Measurements from ENCODE around the gene KIRREL3.

The KIRREL3 gene

DNA sequence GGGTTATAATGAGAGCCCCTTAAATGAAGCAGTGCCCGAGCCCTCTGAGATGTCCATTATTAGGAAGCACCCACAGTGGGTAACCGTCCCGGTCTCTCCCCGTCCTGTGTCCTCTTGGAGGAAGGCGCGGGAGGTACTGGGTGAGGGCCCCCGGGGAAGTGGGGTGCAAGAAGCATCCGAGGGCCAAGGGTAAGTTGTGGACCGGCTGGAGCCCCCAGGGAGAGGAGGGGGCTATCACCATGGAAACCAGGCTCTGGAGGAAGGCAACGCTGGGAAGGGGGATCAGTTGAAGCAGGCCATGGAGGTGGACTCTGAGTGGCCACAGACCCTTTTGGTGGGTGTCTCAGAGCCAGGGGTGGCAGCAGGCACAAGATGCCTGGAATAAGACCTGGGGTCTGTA, 471.5 kb downstream of the KIRREL3 start:
- no peak for DNase-seq (ENCODE audit: low spot score)

DNA sequence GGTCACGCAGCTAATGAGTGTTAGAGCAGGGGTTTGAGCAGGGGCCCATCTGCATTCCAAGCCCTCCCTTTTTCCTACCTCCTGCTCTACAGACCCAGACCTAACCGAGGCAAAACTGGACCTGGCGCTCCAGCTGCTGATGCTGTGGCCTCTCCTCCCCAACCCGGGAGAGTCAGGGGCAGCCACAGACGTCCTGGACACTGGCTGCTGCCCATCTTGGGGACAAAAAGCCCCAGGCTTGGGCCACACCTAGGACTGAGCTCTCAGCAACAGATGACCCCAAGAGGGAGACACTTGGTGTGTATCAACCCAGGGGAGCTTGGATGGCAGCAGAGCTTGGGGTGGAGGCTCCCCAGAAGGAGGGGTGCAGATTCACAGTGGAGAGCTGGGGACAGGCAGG, 472.5 kb downstream of the KIRREL3 start:
- no peak for DNase-seq (ENCODE audit: low spot score)

DNA sequence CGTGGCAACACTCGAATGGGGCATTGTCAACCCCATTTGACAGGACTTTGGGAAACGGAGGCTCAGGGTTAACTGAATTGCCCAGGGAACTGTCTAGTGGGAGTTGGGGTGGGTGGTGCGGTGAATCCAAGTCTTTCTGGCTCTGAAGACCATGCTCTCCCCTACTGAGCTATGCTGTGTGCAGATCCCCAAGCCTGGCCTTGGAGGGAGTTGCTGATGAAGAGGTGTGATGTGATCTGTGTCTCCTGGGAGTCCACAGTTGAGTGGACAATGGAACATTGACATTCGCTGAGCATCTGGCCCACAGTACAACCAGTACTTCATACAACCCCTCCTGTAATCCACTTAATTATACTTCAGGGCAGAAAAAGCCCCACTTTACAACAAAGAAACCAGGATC, 472.9 kb downstream of the KIRREL3 start:
- no peak for DNase-seq (ENCODE audit: low spot score)

DNA sequence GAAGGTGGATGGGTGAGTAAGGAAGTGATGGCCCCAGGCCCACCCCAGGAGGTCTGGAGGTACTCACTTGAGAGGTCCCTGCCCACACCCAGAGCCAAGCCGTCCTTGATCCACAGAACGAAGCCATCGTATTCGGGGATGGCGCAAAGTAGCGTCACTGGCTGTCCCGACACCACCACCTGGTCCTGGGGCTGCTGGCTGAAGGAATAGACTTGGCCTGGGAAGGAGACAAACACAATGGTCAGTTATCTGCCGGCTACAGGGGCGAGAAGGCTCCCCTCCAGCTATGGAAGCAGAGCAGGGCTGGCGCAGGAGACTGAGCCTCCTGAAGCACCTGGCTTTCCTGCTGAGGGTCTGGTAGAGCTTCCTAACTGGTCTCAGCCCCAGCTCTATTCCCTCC, 474.1 kb downstream of the KIRREL3 start:
- DNase-seq (ENCODE audit: low spot score): no peak

DNA sequence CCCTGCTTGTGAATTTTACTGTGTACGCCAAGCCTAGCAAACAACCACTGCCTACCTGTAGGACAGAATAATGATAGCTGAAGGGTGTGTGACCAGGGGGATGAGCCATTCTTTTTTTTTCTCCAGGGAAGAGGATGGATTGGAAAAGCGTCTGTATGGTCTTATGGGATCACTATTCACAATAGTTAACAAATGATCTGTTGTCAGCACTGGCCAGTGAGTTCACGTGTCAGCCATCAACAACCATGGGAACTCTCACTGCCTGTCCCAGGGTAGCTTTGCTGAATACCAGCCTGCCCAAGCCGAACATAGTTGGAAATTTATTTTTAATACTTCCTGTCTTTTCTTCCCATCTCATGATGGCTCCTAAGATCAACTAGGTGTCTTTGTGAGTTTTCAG, 474.9 kb downstream of the KIRREL3 start:
- no peak for DNase-seq (ENCODE audit: low spot score)

DNA sequence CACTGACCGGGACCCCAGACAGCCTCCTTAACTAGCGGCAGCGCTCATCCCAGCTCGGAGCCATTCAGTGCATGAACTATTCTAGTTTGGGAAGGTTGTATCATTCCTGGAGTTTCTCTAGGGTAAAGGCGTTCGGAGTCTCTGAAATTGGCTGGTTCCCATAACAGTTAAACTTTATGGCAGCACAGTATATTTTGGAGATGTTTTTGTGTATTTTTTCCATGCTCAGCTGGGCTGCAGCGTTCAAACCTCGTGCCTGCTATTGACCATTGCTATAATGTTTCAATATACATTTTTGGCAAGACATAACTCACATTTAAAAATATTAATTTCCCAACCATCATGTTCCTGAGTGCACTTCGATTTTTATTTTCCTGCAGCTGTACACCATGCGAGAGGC, 475.4 kb downstream of the KIRREL3 start:
- no peak for DNase-seq (ENCODE audit: low spot score)

DNA sequence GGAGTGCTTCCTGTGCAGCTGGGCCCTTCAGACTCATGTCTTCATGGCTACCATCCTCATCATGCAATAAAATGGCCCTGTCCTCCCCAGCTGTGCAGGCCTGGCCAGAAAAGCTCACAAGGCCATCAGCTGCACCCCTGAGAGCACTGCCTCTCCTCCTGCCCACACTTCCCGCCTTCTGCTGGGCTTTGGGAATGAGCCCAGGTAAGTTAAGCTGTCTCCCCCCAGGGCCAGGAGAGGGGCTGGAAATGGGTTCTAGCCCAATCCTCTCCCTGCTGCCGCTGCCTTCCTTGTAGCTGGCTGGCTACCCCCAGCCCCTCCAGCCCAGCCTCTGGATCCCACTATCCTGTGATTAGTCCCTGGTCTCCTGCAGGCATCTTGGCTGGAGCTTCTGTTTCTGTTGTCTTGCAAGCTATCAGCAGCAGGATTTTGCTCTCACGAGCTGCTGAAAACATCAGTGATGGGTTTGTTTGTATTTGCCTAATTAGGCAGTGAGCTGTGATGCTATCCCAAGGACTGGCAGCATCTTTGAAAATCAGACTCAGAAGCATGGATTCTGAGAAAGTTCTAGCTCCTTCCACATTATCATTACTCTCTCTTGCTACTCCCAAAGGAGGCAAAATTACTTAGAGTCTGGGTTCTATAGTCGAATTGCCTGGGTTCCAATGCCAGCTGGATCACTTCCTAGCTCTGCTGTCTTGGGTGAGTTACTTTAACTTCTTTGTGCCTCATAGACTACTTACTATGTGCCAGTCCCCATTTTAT, 476.9 kb downstream of the KIRREL3 start:
- DNase-seq (ENCODE audit: low spot score): no peak

DNA sequence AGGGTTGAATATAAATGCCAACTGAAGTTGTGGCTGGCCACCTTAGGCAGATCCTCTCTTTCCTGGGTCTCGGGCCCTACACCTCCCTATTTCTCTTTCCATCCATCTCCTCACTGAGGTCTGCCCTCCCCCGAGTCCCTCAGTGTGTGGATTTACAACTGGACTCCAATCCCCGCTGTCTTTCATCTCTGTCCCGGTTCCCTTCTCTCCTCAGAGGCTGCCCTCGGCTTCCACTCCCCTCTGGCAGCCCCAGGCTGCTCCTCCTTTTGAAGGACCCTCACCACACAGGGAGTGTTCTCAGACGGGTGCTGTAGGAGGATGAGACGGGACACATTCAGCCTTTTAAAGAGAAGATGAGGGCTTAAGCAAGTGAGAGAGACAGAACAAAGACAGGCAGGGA, 478.0 kb downstream of the KIRREL3 start:
- DNase-seq (ENCODE audit: low spot score): no peak

DNA sequence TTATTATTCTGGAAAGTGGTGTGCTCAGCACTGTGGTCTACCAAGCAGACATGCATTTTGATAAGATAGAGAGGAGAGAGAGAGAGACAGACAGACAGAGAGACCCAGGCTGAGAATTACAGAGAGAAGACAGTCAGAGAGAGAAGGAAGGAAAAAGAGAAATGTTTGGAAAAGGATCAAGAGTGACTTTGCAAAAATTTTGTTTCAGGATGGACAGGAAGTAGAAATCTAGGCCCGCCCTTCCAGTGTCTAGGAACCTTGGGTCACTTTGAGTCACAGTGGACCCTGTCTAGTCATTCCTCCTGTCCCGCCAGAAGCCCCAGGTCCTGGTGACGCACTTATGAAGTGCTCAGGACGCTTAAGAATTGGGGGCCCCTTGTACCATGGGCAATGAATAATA, 478.4 kb downstream of the KIRREL3 start:
- DNase-seq (ENCODE audit: low spot score): no peak

DNA sequence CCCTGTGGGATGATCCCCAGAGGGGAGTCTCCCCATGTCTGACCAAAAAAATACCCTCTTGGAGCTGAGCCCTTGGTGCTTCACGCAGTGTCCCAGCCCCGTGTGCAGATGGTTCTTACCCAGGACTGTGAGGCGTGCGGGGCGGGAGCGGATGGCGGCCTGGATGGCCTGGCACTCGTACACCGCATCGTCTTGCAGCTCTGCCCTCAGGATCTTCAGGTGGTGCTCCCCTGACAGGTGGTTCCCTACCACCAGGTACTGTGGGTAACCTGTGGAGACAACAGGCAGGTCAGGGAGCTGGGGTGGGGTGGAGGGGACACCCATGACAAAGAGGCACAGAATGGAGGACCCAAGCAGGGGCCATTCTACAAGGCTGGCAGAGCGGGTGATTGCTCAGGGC, 479.4 kb downstream of the KIRREL3 start:
- DNase-seq (ENCODE audit: low spot score): no peak

DNA sequence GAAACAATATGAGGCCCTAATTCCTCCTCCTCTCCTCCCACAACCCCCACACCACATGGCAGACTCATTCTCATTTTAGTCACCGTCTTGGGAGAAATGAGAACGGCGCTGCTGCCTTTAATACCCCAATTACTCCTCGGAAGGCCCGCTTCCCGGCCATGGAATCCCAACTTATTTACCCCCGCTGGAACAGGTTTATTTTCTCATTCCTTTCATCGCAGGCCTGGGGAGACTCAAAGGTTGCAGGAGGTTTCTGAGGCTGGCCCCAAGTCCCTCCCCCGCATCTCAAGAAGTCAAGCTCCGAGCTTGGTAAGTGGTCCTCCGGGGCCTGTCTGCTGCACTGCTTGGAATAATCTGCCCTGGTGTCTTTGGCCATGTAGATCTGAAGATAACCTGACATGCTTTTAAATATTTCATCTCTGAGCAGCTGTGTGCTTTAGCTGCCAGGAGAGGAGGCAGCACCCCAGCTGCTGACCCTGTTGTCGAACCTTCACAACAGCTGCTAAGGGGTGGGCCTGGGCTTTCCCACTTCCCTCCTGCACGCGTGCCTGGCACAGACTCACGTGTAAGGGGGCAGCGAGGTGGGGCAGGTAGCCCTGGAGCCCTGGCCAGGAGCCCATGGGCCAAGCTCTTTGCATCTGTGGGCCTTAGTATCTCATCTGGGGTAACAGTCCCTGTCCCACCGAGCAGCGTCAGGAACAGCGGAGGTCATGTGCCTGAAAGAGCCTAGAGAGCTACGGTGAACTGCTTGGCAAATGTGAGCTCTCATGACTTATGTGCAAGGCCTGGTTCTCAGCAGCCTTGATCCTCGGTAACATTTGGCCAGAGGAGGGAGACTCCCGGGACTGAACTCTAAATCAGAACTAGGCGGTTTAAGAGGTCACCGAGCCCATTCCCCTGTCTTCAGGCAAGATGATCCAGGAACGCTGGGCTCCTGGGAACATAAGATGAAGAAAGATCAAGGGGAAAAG, 480.5 kb downstream of the KIRREL3 start:
- peak; percentile 84 for DNase-seq (ENCODE audit: low spot score)

DNA sequence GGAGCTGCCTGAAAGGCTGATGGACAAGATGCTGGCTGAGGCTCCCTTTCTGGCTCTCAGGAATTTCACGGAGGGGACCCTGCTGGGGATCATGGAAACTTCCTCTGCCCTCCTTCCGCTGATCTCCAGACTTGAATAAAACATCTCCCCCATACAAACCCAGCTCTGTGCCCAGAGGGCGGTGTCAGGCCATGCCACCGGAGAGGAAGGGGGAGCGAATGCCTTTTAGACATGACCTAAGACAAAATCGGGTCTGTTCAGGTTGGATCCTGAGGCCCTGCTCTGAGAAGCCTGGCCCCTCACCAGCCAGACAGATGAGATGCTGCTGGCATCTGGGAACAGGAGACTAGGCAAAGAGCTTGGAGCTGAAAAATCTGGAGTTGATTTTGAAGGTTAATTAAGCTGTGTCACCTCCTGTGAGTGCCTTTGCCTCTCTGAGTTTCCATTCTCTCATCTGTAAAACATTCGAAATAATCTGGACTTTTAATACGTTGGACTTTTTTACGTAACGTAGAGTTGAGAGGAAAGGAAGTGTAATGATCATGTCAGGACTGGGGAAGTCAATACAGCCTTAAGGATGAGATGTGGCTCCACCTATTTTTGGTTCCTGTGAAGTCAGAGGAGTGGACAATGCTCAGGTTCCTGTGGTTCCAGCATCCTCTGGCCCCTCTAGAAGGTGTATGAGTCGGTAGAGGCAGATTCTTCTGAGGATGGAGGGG, 481.4 kb downstream of the KIRREL3 start:
- no peak for DNase-seq (ENCODE audit: low spot score)

DNA sequence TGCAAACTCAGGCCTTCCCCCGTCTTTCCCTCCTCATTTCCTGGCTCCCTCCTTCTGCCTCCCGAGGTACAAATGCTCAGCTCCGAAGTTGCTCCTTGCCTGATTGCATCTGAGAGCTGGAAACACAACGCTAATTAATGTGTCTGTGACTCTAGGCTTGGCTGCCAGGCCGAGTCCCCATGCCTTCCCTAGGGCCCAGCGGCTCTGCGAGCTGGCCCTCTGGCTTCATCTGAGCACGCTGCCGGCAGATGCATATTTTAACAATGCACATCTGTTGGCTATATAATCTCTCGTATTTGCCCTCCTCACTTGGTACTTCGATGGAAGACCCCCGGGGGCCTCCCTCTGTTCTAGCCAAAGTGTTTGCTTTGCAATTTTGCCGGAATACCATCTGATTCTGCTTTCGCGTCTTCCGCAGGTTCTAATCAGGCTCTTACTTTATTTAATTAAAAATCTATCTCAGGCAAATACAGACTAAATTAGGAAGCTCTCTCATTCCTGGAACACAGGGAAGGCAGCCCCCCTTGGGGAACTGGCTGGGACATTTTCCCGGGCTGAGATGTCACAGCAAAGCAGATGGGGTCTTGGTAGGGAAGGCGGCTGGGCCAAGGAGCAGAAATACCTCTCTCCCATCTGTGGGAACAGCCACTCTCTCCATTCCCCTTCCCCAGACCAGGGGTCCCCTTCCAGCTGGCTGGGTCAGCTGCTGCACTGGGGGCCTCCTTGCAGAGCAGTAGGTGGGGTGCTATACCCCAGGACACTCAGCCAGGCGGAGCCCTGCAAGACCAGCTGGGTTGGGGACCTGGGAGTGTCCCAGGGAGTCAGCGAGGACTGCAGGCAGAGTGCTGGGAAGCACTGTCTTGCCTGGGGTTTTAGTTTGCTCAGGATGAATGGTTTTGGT, 482.2 kb downstream of the KIRREL3 start:
- peak; percentile 79 for DNase-seq (ENCODE audit: low spot score)

DNA sequence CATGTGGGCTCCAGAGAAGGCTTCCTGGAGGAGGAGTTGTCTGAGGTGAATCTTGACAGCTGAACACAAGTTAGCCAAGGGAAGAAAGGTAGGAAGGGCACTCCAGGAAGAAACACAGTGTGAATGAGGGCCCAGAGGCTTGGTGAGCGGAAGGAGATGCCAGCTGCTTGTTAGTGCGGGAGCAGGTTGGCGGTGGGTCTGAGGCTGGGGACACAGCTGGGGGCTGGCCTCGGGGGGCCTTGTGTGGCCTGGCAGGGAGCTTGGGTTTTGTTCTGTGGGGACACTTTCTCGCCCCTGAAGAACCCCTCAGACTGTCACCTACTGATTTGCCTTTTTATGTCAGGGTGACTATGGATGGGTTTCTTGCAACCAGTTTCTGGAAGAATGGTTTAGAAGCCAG, 485.1 kb downstream of the KIRREL3 start:
- no peak for DNase-seq (ENCODE audit: low spot score)

DNA sequence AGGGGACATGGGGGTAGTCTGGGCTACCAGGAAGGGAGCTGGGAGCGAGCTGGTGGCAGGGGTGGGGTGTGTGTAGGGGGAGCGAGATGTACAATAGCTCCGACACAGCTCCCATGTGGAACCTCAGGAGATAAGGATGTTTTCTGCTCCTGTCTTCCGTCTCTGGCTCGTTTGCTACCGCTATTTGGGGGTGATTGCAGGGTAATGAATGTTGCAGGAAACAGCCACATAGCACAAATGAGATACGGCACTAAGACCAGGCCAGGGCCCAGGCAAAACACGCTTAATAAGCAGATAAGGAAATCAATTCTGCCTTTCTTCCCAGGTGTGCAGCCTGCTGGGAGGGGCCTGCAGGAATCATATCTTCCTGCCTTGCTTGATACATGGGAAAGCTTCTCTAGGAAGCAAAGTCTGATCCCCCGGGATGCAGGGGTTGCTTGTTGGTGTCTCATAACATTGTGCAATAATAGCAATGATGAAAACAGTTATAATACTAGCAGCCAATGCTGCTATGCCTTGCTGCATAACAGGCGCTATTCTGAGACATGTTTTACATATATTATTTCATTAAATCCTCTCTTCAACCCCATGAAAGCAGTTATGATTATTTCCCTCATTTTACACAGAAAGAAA, 486.4 kb downstream of the KIRREL3 start:
- DNase-seq (ENCODE audit: low spot score): no peak

DNA sequence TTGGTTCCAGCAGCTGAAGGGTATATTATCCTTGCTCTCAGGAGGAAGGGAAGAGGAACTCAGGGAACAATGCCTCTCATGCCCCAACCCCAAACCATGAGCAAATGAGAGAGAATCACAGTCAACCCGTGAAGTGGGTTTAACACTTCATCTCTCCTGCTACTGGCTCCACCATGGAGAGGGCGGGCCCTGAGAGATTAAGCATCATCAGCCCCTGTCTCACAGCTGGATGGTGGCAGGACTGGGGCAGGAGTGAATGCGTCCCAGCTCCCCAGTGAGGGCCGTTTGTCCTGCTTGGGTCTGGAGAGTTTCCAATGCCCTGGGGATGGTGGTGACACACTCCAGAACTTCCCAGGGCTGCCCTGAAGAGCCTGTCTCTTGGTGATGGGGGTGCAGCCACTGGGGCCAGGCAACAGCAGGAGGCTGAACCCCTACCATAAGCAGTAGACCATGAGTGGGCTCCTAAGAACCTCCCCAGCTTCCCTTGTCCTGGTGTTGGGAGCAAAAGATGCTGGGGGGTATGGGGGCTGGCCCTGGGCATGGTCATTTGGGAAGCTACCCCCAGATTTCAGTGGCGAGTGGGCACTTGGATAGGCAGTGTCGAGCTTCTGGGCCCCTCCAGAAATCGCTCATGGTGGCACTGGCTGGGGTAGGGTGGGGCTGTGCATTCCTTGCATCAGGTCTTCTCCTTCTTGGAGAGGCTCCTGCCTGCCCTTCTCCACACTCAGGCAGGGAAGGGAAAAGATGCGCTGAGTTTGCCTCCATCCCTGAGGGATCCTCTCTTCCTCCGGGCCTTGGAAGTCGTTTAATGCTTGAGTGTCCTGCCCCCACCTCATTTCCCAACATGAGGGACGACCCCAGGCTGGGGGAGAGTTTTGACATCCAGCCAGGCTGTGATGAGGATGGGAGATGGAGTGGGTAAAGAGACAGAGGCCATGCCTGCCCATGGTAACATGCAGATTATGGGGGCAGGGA, 487.5 kb downstream of the KIRREL3 start:
- DNase-seq (ENCODE audit: low spot score): no peak

DNA sequence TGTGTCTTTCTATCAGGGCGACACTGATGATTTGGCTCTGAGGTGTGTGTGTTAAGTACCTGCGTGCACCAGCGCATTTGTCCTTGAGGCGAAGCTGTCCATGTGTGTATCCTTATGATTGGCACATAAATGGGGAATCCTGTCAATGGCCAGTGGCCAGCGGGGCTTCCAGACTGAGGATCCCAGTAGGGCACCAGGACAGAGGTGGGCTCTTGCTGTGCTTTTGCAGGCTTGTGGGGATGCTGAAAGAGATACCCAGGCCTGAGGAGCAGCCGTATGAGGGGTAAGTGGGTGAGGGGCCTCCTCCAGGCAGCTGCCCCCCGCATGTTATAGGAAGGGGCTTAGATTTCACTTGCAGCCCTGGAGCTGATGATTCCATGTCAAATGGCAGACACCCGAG, 488.3 kb downstream of the KIRREL3 start:
- no peak for DNase-seq (ENCODE audit: low spot score)

DNA sequence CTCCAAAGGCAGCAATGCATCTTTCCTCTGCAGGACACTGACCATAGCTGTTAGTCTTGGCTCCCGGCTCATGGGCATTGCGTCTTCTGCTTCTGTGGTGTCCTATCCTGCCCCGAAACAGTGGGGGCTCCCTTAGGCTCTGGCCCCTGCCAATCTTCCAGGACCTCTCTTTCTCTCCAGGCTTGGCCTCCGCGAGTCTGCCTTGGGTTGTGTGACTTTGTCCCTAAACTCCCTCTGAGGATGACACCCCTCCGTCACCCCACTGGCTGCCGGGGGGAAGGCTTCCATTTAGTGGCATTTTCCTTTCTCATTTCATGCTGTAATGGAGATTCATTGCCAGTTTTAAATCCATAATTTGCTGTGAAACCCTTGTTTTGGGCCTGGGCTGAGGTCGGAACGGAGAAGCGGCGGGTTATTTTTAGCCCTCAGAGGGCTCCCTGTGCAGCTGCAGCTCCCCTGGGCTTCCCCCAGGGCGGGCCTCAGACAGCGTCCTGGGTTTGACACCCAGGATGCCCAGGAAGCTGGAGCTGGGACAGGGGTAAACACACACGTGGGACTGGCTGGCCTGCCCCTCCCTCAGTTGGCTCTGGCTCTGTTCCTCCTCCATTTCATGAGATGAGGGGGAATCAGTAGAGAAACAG, 489.0 kb downstream of the KIRREL3 start:
- no peak for DNase-seq (ENCODE audit: low spot score)

DNA sequence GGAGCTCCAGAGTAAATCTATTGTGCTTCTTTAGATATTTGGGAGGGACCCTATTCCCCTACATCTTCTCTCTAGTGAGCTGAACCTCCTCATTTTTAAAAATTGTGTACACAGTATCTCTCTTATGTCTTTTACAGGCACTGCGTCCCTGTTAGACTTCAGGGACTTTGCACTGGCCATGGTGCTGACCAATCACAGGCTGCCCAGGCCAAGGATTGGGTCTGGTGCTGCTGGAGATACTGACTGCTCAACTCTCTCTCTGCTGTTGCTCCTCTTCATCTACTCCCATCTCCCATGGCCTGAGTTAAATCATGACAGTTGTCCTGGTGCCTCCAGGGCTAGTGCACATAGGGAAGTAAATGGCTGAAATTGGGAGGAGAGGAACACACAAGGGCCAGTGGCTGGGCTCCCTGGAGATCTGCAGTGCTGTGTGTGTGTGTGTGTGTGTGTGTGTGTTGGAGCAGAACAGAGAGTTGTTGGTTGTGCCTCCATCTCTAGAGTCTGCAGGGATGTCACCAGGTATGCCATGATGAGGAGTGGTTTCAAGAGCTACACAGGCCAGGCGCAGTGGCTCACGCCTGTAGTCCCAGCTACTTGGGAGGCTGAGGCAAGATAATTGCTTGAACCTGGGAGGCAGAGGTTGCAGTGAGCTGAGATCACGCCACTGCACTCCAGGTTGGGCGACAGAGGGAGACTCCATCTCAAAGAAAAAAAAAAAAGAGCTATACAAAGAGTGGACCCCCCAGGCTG, 489.8 kb downstream of the KIRREL3 start:
- no peak for DNase-seq (ENCODE audit: low spot score)
